Activated CD4-positive, alpha-beta T cell treated with anti-CD3 and anti-CD28 coated beads, Interleukin-2, amount 50 U/mL, for 48 hours (primary cell): ENCODE data around the gene SENP6.
"Not testable (repeated sequence)": the region's sequence is repeated elsewhere in the genome, so short reads cannot be mapped to it uniquely, and the experiment has no call there.

Source experiments
- DNase-seq, 2 experiments: peaks; one replicate each; pipeline ENCODE4 v3.0.0-alpha.2; 2020

The SENP6 gene, protein sequence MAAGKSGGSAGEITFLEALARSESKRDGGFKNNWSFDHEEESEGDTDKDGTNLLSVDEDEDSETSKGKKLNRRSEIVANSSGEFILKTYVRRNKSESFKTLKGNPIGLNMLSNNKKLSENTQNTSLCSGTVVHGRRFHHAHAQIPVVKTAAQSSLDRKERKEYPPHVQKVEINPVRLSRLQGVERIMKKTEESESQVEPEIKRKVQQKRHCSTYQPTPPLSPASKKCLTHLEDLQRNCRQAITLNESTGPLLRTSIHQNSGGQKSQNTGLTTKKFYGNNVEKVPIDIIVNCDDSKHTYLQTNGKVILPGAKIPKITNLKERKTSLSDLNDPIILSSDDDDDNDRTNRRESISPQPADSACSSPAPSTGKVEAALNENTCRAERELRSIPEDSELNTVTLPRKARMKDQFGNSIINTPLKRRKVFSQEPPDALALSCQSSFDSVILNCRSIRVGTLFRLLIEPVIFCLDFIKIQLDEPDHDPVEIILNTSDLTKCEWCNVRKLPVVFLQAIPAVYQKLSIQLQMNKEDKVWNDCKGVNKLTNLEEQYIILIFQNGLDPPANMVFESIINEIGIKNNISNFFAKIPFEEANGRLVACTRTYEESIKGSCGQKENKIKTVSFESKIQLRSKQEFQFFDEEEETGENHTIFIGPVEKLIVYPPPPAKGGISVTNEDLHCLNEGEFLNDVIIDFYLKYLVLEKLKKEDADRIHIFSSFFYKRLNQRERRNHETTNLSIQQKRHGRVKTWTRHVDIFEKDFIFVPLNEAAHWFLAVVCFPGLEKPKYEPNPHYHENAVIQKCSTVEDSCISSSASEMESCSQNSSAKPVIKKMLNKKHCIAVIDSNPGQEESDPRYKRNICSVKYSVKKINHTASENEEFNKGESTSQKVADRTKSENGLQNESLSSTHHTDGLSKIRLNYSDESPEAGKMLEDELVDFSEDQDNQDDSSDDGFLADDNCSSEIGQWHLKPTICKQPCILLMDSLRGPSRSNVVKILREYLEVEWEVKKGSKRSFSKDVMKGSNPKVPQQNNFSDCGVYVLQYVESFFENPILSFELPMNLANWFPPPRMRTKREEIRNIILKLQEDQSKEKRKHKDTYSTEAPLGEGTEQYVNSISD

DNA sequence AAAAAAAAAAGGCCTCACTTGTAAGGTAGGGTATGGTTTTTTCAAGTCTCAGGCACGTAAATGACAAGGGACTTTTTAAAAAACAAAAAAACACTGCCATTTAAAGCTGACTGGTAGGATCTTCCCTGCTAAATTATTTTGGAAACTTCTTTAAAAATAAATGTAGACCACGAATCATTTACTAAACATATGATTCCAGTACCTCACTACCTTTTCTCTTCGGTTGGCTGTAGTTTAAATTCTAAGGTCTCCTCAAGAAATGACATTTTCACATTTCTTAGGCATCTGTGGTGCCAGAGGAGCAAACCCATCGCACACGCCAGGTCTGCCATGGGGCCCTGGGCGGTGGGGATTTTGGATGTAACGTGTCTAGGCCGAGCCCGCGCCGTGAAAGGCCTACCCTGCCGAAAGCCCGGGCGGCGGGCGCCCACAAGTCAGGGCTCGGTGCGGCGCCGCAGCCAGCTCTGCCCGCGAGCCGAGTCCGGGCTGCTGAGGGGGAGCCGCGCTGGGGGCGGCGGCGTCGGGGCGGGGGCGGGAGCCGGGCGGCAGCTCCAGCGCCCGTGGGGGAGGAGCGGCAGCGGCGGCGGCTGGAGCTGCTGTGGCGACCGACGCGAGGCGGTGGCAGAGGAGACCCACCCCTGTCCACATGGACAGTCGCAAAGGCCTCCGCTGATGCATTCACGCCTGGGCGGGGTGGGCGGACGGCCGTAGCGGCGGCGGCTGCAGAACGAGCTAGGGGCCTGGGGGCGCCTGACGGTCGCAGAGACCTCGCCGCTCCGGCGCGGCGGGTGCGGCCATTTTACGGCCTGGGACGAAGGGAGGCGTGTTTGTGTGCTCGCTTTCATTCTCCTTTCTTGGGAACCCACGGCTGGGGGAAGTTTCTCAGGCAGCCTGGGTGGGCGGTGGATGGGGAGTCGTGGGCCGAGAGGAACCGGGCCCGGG is at the start of gene SENP6:
SENP6 (plus strand) TSS at position 577 of the 942 bp plus-strand sequence. CDS start 645 bp downstream, outside the sequence.
- peak; percentile 62 to 69 for DNase-seq

DNA sequence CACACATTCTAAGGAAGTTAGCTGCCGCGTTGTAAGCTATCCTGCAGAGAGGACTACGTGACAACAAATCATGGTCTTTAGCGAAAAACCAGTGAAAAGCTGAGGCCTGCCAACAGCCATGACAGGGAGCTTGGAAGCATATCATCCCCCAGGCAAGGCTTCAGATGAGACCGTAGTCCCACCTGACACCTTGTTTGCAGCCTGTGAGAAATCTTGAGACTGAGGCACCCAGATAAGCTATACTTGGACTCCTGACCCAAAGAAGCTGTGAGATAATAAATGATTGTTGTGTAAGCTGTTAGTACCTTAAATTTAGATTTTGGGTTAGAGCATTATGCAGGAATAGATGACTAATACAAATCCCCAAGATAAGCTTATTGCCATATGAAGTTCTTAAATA is 45.4 kb upstream of the SENP6 start:
- no peak for DNase-seq

DNA sequence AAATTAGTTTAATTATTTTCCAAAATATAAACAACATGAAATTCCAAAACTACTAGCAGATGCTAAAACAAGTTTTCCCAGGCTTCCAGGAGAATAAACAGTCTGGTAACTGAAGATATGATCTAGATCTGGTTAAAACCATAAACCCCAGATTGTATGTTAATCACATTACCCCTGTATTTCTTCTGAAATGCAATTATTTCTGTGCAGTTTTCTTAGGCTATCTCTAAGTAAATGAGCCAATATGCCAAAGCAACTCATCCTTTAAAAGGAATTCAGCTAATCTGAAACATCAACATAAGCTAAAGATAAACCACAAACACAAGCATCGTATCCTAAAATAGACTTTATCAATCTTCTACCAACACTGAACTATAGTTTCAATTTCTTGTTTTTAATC is 44.6 kb upstream of the SENP6 start:
- no peak for DNase-seq

DNA sequence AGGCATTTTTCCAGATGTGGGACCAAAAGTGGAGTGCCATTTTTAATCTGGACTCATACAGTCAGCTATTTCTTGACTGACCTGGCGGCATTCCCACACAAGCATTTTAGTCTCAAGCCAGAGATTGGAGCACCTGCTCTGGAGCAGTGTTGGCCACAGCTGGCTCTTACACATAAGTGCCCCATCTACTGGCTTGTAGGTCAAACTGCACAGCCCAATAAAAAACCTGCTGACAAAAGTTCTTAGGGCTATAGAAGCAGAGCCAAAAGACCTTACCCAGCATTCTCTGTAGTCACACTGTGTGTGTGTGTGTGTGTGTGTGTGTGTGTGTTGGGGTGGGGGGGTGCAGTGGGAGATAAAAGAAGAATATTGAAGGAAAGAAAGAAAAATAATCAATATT is 38.6 kb upstream of the SENP6 start:
- peak in 1 of 2 experiments; percentile 4 for DNase-seq

DNA sequence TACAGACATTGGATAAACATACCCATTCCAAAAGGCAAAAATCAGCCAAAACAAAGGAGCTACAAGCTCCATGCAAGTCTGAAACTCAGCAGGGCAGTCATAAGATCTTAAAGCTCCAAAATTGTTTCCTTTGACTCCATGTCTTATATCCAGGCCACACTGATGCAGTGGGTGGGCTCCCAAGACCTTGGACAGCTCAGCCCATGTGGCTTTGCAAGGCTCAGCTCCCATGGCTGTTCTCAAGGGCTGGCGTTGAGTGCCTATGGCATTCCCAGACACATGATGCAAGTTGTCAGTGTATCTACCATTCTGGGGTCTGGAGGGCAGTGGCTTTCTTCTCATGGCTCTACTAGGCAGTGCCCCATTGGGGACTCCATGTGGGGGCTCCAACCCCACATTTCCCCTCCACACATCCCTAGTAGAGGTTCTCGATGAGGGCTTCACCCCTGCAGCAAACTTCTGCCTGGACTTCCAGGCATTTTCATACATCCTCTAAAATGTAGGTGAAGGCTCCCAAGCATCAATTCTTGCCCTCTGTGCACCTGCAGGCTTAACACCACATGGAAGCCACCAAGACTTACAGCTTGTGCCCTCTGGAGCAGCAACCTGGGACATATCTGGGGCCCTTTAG is 35.4 kb upstream of the SENP6 start:
- DNase-seq: no peak

DNA sequence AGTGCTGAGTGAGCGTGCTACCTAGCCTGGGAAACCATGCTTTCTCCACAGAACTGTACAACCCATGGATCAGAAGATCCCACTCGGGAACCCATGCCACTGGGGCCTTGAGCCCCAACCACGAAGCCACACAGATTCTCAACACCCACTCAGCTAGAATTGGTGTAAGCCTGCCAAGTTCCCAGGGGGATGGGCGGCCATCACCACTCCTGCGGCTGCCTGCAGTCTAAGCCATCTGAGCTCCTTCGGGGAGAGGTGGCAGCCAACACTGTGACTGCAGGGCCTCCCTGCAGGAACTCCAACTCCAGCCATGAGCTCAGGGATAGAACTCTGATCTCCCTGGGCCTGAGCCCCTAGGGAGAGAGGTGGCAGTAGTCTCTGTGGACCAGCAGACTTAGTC is 33.6 kb upstream of the SENP6 start:
- no peak for DNase-seq

DNA sequence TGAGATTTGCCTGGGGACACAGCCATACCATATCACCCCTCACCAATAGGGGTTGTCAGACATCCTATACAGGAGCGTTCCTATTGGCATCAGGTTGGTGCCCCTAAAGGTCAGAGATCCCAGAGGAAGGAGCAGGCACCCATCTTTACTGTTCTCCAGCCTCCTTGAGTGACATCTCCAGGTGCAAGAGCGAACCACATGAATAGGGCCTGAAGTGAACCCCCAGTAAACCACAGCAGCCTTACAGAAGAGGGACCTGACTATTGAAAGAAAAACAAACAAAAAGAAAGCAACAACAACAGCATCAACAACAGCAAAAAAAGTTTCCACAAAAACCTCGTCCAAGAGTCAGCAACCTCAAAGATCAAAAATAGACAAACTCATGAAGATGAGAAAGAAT is 32.7 kb upstream of the SENP6 start:
- no peak for DNase-seq

DNA sequence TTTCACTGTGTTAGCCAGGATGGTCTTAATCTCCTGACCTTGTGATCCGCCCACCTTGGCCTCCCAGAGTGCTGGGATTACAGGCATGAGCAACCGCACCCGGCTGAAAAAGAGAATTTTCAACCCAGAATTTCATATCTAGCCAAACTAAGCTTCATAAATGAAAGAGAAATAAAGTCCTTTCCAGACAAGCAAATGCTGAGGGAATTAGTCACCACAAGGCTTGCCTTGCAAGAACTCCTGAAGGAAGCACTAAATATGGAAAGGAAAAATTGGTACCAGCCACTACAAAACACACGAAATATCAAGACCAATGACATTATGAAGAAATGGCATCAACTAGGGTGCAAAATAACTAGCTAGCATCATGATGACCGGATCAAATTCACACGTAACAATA is 31.0 kb upstream of the SENP6 start:
- DNase-seq: not testable (repeated sequence)

DNA sequence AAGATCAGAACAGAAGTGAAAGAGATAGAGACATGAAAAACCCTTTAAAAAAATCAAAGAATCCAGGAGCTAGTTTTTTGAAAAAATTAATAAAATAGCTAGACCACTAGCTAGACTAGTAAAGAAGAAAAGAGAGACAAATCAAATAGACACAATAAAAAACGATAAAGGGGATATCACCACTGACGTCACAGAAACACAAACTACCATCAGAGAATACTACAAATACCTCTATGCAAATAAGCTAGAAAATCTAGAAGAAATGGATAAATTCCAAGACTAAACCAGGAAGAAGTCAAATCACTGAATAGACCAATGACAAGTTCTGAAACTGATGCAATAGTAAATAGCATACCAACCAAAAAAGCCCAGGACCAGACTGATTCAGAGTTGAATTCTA is 29.6 kb upstream of the SENP6 start:
- no peak for DNase-seq

DNA sequence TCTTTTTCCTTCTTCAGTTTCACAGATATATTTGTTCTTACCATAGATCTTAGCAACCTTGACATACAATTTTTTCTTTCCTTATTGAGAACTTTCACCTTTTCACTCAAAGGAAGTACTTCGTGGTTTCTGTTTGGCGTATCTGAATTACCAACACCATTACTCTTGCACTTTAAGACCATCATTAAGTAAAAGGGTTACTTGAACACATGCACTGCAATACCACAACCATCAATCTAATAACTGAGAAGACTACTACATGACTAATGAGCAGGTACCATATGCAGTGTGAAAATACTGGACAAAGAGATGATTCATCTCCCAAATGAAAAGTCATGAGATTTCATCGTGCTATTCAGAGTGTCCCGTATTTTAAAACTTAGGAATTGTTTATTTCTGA is 21.7 kb upstream of the SENP6 start:
- no peak for DNase-seq

DNA sequence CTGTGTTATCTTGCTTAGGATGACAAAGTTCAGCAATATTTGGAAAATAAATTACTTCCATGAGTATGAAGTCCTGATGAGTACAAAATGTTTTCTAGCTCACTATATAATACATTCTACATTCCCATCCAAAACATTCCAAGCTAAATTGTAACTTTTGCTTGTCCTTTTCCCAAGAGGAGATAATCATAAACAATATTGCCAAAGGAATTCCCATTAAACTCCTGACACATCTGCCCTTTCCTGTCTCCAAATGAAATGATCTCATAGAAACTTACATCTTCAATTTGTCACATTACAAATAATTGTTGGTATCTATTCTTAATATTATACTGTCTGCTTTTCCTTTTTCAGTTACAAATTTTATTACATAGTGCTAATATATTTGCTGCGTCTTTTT is 20.4 kb upstream of the SENP6 start:
- no peak for DNase-seq

DNA sequence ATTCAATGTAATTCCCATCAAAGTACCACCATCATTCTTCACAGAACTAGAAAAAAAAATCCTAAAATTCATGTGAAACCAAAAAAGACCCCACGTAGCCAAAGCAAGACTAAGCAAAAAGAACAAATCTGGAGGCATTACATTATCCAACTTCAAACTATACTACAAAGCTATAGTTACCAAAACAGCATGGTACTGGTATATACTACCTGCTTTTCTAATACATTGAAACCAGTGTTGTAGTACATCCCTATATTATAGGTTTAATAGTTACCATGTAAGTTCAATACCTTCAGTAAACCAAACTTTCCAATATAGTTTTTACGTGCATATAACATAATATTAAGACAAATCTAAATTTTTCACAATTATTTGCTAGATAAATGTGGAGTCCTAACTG is 17.1 kb upstream of the SENP6 start:
- not testable (repeated sequence) for DNase-seq

DNA sequence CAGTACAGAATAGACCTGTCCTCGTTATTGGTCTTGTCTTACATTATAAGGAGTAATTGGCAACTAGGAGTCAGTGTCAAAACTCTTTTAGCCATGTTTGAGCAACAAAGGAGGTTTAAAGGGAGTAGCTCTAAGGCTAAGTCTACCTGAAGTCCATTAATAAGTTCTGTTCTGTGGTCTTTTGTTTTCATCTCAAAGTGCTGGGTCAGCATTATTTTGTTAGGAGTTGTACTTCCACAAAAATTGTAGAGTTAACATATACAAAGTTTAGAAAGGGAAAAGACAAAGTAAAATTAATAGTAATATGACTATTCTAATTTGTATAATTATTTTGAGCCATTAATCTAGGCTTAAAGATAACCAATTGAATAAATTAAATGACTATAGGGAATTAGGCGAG is 12.7 kb upstream of the SENP6 start:
- no peak for DNase-seq

DNA sequence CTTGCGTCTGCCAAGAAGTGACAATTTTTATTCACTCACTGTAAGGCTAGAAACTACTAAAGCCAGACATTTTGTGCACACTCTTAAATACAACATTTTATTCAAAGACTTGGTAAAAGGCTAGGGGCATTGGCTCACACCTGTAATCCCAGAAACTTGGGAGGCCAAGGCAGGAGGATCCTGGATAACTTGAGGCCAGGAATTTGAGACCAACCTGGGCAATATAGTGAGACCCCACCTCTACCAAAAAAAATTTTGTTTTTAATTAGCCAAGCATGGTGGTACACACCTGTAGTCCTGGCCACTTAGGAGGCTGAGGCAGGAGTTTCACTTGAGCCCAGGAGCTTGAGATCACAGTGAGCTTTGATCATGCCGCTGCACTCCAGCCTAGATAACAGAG is 11.3 kb upstream of the SENP6 start:
- DNase-seq: no peak

DNA sequence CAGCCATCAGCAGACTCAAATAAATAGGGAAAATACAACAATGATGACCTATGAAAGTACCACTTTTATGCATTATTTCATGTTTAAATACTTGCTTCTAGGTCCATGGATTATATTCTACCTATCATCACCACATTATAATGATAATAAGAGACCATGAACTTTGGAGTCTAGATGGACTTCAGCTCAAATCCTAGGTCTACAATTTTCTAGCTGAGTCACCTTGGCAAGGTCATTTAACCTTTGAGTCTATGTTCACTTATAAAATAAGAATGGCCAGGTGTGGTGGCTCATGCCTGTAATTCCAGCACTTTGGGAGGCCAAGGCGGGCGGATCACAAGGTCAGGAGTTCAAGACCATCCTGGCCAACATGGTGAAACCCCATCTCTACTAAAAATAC is 5.3 kb upstream of the SENP6 start:
- DNase-seq: not testable (repeated sequence)

DNA sequence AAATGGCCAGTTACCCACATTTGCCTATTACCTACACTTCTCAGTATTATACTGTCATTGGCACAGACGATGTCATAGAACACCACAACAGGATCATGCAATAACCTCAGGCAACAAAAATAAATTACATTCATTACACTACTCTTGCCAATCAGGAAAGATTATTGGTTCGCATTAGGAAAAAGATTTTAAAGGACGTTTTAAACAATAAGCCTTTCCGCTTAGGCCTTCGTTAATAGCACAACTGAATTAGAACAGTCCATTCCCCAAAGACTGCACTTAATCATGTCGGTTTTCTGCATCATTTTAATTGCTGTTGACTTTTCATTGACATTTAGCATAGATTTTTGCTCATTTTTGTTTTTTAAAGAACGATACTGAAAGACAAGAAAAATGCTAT is 912 bp upstream of the SENP6 start:
- no peak for DNase-seq

DNA sequence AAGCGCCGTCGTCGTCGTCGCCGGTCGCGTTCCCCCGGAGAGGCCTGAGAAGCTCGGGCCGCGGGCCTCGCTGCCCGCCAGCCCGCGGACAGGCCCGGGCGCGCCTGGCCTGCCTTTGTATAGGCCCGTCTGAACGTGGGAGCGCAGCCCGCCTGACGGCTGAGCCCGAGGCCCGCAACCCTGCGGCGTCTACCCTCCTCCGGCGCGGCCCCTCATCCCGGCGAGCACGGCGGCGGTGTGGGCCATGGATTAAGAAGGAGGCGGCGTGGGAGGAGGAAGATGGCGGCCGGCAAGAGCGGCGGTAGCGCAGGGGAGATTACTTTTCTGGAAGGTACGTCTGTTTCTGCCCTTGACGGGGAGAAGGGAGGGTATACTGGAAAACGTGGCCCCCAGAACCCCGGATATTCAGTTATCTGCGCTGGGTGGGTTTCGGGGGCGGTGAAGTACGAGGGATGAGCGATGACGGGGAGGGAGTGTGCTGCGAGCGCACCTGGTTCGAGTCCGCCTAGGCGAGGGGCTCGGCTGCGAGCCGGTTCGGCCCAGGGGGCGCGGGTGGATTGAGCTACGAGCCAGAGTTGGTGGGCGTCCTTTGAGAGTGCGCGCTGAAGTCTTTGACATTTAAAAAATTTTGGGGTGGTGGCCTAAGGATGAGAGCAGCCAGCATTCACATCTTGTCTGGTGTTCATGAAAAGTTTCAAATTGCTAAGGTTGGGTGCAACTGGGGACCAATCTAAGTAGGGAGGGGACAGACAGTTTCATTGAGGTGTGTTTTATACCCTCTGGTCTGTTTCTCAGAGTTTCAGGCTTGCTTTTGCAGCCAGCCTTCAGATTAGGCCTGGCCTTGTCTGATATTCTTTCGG is 796 bp downstream of the SENP6 start:
- DNase-seq: peak; percentile 60 to 68

DNA sequence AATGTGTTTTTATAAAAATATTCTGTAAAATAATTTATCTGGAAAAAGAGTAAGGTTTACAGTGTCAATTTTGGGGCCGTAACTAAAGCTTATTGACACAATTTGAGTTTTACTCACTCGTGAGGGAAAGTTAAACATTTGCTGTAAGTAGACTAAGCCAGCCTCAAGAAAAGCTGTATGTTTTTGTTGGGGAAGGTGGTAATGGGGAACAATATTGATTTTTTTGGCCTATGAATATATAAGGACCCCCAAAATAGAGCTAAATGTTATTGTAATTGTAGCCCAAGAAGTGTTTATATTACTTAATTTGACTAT is 1.4 kb downstream of the SENP6 start:
- no peak for DNase-seq

DNA sequence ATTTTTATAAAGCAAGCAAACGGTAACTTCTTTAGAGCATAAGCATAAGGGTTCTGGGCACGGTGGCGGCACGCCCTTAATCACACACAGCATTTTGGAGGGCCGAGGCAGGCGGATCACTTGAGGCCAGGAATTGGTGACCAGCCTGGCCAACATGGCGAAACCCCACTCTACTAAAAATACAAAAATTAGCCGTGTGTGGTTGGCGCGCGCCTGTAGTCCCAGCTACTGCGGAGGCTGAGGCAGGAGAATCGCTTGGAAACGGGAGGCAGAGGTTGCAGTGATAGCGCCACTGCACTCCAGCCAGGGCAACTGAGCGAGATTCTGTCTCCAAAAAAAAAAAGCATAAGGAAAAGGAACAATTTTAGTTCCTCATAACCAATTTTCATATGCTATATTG is 2.6 kb downstream of the SENP6 start:
- DNase-seq: no peak

DNA sequence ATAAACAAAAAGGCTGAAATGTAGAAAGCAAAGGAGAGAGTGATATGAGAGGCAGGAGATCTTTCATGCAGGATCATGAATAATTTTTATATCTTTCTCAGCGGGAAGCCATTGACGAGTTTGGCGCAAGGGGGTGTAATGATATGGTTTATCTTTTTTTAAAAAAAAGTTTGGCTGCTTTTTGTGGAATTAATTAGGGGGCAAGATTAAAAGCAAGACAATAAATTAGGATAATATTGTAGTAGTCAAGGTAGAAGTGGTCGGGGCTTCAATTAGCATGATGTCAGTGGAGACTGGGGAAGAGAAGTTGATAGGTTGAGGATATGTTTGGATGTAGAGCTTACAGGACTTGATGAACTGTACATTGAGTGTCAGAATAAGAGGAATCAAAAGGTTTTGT is 4.0 kb downstream of the SENP6 start:
- DNase-seq: no peak

DNA sequence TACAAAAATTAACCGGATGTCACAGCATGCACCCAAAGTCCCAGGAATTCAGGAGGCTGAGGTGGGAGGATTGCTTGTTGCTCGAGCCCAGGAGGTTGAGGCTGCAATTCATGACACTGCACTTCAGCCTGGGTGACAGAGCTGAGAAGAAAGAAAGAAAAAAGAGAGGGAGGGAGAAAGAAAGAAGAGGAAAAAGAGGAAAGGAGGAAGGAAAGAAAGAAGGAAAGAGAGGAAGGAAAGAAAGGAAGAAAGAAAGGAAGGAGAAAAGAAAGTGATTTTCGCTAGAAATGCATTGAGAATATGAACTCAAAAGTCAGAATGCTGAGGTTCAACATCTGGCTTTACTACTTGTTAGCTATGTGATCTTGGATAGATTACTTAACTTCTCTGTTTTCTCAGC is 6.6 kb downstream of the SENP6 start:
- DNase-seq: no peak
